Skeletal muscle cell (primary cell): ENCODE measurements around the gene NLRP6.
"Not testable (repeated sequence)": the region's sequence is repeated elsewhere in the genome, so short reads cannot be mapped to it uniquely, and the experiment has no call there.

Source experiments
- DNase-seq: peaks from one replicate; pipeline ENCODE4 v3.0.0-alpha.2; 2010; ENCODE audit warnings: low read depth
- H3K4me3 ChIP-seq: 2 replicates; pipeline ENCODE4 v1.5.1; 2011; ENCODE audit warnings: low read depth, mild to moderate bottlenecking, control low read depth, low read length, moderate library complexity

Gene NLRP6

GRCh38 chr11:316891-317301, 38.7 kb downstream of the NLRP6 start:
- no peak overlapping the region for H3K4me3 ChIP-seq
- no peak for DNase-seq

- peak overlapping the region; percentile 18 for H3K4me3 ChIP-seq
- DNase-seq, result not testable (repeated sequence)
Measured at GRCh38 chr11:317668-318404, 39.6 kb downstream of the NLRP6 start.

- not testable (repeated sequence) for DNase-seq
- H3K4me3 ChIP-seq, result peak overlapping the region; percentile 71
Measured at GRCh38 chr11:318405-319120, 40.4 kb downstream of the NLRP6 start.

GRCh38 chr11:319121-319887, 41.1 kb downstream of the NLRP6 start:
- DNase-seq, result not testable (repeated sequence)
- H3K4me3 ChIP-seq, result peak overlapping the region; percentile 71

DNA sequence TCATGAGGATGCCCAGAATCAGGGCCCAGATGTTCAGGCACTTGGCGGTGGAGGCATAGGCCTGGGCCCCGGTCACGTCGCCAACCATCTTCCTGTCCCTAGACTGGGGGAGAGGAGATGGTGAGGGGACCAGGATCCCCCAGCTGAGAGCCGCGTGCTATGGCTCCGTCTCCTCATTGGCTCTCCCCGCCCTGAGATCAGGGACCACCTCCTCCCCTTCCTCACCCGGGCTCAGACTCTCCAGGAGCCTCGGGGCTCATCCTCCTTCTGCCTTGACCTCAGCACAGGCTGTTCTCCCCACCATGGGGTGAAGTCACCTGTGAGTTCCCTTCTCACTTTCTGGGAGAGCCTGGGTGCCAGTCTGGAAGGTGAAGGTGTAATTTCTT, 41.7 kb downstream of the NLRP6 start:
- H3K4me3 ChIP-seq, result peak overlapping the region; percentile 71
- not testable (repeated sequence) for DNase-seq

- no peak for DNase-seq
- H3K4me3 ChIP-seq, result no peak overlapping the region
Measured at GRCh38 chr11:324156-324555, 45.9 kb downstream of the NLRP6 start.

DNA sequence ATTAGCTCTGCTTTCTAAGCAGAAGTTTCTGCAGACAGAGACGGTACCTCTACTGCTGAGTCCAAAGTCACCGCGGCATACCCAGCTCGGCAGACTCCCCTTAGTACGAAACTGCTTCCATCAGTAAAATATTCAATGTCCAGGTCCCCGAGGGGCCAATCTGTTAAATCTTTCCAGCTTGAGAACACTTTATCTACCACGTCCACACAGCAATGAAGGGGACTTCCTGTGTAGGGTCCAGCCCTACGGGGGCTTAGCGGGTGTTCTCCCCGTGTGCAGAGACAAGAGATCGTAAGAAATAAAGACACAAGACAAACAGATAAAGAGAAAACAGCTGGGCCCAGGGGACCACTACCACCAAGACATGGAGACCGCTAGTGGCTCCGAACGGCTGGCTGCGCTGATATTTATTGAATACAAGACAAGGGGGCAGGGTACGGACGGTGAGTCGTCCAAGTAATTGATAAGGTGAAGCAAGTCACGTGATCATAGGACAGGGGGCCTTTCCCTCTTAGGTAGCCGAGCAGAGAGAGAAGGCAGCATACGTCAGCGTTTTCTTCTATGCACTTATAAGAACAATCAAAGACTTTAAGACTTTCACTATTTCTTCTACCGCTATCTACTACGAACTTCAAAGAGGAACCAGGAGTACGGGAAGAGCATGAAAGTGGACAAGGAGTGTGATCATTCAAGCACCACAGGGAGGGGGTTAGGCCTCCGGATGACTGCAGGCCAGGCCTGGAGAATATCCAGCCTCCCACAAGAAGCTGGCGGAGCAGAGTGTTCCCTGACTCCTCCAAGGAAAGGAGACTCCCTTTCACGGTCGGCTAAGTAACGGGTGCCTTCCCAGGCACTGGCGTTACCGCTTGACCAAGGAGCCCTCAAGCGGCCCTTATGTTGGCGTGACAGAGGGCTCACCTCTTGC, 46.6 kb downstream of the NLRP6 start:
- DNase-seq, H3K4me3 ChIP-seq: not testable (repeated sequence)

DNA sequence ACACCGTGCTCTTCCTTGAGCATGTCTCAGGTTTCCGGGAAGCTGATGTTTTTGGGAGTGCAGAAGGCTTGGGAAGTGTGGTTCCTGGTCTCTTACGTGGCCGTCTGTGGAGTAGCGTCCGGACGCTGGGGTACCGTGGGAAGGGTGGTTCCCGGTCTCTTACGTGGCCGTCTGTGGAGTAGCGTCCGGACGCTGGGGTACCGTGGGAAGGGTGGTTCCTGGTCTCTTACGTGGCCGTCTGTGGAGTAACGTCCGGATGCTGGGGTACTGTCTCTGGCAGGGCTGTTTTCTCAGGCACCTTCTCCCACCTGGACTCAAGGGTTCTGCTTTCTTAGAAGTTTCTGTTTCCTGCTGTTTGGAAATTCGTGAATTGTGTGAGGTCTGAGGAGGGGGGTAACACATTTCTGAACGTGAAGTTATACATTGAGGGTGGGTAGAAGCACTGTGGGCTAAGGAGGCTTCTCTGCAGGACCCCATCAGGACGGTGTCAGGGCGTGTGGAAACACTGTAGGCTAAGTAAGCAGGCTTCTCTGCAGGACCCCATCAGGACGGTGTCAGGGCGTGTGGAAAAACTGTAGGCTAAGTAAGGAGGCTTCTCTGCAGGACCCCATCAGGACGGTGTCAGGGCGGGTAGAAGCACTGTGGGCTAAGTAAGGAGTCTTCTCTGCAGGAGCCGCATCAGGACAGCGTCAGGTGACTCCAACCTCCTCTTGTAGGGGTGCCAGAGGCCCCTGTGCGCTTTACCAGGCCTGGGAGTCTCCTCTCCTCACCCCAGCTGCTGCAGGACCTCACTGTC, 47.8 kb downstream of the NLRP6 start:
- no peak overlapping the region for H3K4me3 ChIP-seq
- no peak for DNase-seq

DNA sequence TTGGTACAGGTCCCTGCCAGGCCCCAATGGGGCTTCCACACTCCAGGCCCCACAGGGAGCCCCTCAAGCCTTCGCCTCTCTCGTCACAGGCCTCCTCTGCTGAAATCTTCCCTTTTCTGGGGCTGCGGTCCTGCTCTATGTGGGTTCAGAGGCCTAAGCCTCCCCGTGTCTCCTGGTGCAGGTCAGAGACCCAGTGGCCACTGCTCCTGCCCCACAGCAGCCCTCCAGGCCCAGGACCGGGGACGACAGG, 48.3 kb downstream of the NLRP6 start:
- no peak overlapping the region for H3K4me3 ChIP-seq
- DNase-seq, result no peak

- no peak for DNase-seq
- H3K4me3 ChIP-seq, result no peak overlapping the region
Measured at GRCh38 chr11:326842-327580, 48.8 kb downstream of the NLRP6 start.

DNA sequence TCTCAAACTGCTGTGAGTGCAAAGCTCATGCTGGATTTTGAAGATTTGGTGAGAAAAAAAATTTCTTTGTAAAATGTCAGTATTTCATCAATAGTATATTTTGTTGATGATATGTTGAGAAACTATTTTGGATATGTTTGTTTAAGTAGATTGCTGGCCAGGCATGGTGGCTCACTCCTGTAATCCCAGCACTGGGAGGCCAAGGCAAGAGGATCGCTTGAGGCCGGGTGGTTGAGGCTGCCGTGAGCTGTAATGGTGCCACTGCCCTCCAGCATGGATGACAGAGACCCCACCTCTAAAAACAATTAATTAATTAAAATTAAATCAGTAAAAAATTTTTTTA, 49.3 kb downstream of the NLRP6 start:
- DNase-seq, result no peak
- H3K4me3 ChIP-seq, result no peak overlapping the region

DNA sequence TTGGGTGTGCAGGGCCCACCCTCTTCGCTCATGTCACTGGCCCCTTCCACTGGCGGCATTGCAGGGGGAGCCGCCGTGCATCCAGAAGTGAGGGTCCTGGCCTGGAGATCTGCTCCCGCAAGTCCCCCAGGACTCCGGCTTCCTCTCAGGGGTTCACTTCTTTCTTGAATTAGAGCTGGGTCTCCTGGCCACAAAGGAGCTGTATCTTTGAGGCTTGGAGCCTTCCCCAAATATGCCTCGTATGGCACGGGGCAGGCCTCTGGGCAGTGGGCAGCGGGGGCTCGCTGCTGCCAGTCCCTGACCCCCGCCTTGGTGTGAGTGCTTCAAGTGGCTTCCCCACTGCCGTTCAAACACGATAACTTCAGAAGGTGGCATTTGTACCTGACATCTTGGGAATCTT, 49.8 kb downstream of the NLRP6 start:
- DNase-seq, result no peak
- H3K4me3 ChIP-seq, result no peak overlapping the region

- H3K4me3 ChIP-seq, DNase-seq: not testable (repeated sequence)
Measured at GRCh38 chr11:328516-329100, 50.4 kb downstream of the NLRP6 start.

DNA sequence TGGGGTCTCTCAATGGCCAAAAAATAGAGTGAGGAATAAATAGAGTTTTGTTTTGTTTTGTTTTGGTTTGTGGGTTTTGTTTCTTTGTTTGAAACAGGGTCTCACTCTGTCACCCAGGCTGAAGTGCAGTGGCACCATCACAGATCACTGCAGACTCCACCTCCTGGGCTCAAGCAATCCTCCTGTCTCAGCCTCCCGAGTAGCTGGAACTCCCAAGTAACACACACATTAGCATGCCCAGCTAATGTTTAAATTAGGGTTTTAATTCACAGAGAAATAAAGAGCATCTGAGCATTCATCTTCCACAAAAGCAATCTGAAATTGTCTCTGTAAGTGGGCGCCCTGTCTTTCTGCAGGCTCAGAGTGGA, 51.7 kb downstream of the NLRP6 start:
- DNase-seq, result no peak
- H3K4me3 ChIP-seq, result no peak overlapping the region

DNA sequence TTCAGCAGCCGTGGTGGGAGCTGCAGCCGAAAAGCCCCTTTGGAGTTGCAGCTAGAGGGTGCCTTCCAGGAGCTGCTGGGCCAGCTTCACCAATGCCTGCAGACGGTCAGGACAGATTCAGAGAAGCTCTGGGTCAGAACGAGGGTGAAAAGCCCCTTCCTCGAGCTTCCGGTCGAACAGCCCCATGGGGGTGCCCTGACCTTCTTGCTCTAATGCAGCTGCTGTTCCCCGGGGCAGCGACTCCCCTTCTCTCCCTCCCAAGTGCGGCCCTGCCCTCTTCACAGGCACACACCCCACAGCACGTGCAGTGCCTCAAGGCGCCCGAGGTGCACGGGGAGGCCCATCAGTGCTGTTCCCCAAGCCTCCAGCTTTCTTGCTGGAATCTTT, 52.1 kb downstream of the NLRP6 start:
- no peak overlapping the region for H3K4me3 ChIP-seq
- DNase-seq, result no peak

GRCh38 chr11:330694-331357, 52.6 kb downstream of the NLRP6 start:
- DNase-seq, result no peak
- no peak overlapping the region for H3K4me3 ChIP-seq

DNA sequence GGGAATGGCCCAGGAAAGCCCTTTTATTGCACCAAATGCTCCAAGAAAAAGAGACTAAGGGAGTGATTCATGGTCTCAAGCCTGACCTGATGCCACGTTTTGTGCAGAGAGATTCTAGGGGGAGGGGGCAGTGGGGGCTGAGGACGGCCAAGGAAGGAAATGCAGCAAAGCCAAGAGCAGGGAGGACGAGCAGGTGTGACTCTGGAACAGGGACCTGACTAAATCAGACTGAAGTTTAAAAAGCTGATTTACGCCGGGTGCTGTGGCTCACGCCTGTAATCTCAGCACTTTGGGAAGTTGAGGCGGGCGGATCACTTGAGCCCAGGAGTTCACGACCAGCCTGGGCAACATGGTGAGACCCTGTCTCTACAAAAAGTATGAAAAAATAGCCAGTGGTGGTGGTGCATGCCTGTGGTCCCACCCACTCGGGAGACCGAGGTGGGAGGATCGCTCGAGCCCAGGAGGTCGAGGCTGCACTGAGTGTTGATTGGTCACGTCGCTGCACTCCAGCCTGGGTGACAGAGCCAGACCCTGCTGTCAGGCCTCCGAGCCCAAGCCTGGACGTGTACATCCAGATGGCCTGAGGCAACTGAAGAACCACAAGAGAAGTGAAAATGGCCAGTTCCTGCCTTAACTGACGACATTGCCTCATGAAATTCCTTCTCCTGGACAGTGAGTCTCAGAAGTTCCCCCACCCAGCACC, 53.3 kb downstream of the NLRP6 start:
- H3K4me3 ChIP-seq, result no peak overlapping the region

More for the DNA sequence above, 53.3 kb downstream of the NLRP6 start:
- no peak for DNase-seq
